Activated T-helper 17 cell treated with anti-CD3 and anti-CD28 coated beads, Interleukin-2, amount 50 U/mL, for 72 hours (primary cell): ENCODE measurements around the gene OR2AE1. TPM values are rescaled to one million over a fixed set of nuclear protein-coding genes. Genes with fewer than 3 reads are reported as not detected.
"Not testable (repeated sequence)": the region's sequence is repeated elsewhere in the genome, so short reads cannot be mapped to it uniquely, and the experiment has no call there.

Experiments used
- ATAC-seq: fragments of 150-1000 bp; cut with Tn5 transposase; replicated peaks from 2 replicates; pipeline ENCODE4 v1.10.0; 2021; ENCODE audit warnings: mild to moderate bottlenecking, moderate library complexity
- H3K27ac Mint-ChIP-seq: one replicate; pipeline ENCODE4 v1.8.0; 2022; ENCODE audit warnings: mixed read lengths
- H3K27me3 Mint-ChIP-seq: one replicate; pipeline ENCODE4 v1.8.0; 2022; ENCODE audit warnings: mixed read lengths
- H3K36me3 Mint-ChIP-seq: one replicate; pipeline ENCODE4 v1.8.0; 2022; ENCODE audit warnings: low read depth, mild to moderate bottlenecking, mixed read lengths
- H3K4me1 Mint-ChIP-seq: one replicate; pipeline ENCODE4 v1.8.0; 2022; ENCODE audit warnings: mixed read lengths
- H3K4me3 Mint-ChIP-seq: one replicate; pipeline ENCODE4 v1.8.0; 2022; ENCODE audit warnings: mild to moderate bottlenecking, mixed read lengths
- H3K9me3 Mint-ChIP-seq: one replicate; pipeline ENCODE4 v1.8.0; 2022; ENCODE audit warnings: mixed read lengths
- total RNA-seq, 2 donors: library from RNA; stranded (reverse); gene quantifications; one replicate each; pipeline ENCODE4 v1.2.3, GENCODE V29; 2022

OR2AE1 gene
- total RNA-seq, 2 donors from 2014 or later: 0.39 to 0.82 TPM

DNA sequence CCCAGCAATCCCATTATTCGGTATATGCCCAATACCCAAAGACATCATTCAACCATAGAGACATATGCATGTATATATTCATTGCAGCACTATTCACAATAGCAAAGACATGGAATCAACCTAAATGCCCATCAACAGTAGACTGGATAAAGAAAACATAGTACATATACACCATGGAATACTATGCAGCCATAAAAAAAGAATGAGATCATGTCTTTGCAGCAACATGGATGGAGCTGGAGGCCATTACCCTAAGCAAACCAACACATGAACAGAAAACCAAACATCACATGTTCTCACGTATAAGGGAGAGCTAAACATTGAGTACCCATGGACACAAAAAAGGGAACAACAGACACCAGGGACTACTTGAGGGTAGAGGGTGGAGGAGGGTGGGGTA, 13.5 kb upstream of the OR2AE1 start:
- not testable (repeated sequence) for H3K27ac Mint-ChIP-seq, ATAC-seq, H3K4me1 Mint-ChIP-seq, H3K4me3 Mint-ChIP-seq, H3K27me3 Mint-ChIP-seq, H3K9me3 Mint-ChIP-seq
- H3K36me3 Mint-ChIP-seq: peaks cover 42% of the 10 kb centered on the region

DNA sequence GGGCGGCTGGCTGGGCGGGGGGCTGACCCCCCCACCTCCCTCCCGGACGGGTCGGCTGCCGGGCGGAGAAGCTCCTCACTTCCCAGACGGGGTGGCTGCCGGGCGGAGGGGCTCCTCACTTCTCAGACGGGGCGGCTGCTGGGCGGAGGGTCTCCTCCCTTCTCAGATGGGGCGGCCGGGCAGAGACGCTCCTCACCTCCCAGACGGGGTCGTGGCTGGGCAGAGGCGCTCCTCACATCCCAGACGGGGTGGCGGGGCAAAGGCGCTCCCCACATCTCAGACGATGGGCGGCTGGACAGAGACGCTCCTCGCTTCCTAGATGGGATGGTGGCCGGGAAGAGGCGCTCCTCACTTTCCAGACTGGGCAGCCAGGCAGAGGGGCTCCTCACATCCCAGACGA, 11.5 kb upstream of the OR2AE1 start:
- H3K27ac Mint-ChIP-seq, ATAC-seq, H3K27me3 Mint-ChIP-seq, H3K4me1 Mint-ChIP-seq, H3K4me3 Mint-ChIP-seq, H3K9me3 Mint-ChIP-seq: not testable (repeated sequence)
- peaks cover 37% of the 10 kb centered on the region for H3K36me3 Mint-ChIP-seq

DNA sequence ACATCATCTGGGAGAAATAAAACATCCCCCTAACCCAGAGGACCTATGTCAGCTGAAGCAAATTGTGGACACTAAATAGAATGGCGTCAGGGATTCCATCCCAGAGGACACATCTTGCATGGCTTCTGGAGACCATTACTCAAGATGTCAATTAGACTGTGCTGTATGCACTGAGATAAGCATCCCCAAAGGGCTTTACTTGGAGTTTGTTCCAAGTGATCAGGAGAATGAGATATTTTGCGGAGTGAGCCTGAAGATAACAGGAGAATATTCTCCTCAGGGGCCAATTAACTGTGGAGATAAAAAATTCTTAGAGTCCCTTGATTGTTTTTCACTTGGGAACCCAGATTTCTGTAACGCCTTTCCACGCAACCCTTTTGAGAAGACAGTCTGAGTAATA, 4.5 kb upstream of the OR2AE1 start:
- H3K36me3 Mint-ChIP-seq: no peaks in the 10 kb centered on the region
- ATAC-seq: no peak
- H3K9me3 Mint-ChIP-seq: no peaks in the 10 kb centered on the region
- H3K4me1 Mint-ChIP-seq: no peaks in the 10 kb centered on the region
- H3K4me3 Mint-ChIP-seq: no peak overlapping the region
- no peak overlapping the region for H3K27ac Mint-ChIP-seq
- no peaks in the 10 kb centered on the region for H3K27me3 Mint-ChIP-seq

DNA sequence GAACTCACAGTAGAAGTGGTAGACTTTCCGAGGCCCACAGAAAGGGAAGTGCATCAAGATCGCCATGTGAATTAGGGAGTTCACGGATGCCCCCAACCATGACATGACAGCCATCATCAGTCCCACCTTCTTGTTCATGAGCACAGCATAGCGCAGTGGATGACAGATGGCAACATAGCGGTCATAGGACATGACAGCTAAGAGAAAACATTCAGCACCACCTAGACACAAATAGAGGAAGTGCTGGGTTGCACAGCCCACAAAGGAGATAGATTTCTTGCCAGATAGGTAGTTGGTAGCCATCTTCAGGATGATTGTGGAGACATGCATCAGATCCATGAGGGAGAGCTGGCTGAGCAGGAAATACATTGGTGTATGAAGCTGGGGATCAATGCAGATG, 342 bp downstream of the OR2AE1 start:
- H3K9me3 Mint-ChIP-seq: no peaks in the 10 kb centered on the region
- no peaks in the 10 kb centered on the region for H3K27me3 Mint-ChIP-seq
- H3K36me3 Mint-ChIP-seq: no peaks in the 10 kb centered on the region
- no peaks in the 10 kb centered on the region for H3K4me1 Mint-ChIP-seq
- no peak for ATAC-seq
- no peak overlapping the region for H3K27ac Mint-ChIP-seq
- H3K4me3 Mint-ChIP-seq: no peak overlapping the region

DNA sequence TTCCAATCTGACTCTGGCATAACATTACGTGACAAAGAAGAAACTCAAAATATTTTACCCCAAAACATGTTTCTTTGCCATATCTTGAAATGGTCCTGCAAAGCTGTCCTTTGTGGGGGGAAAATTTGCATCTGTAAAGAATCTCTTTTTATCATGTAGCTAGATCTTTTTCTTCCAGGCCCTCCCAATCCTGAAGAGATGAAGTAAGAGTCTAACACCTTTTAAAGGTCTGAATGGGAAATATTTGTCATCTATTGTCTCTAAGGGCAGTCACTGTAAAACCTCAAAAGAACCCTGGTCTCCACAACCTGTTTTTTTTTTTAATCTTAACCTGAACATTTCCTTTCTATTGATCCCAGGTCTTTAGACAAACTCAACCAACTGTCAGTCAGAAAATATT, 8.6 kb downstream of the OR2AE1 start:
- no peaks in the 10 kb centered on the region for H3K9me3 Mint-ChIP-seq
- no peaks in the 10 kb centered on the region for H3K4me1 Mint-ChIP-seq
- H3K36me3 Mint-ChIP-seq: no peaks in the 10 kb centered on the region
- peaks cover 17% of the 10 kb centered on the region for H3K27me3 Mint-ChIP-seq
- no peak overlapping the region for H3K27ac Mint-ChIP-seq
- no peak for ATAC-seq
- H3K4me3 Mint-ChIP-seq: no peak overlapping the region

DNA sequence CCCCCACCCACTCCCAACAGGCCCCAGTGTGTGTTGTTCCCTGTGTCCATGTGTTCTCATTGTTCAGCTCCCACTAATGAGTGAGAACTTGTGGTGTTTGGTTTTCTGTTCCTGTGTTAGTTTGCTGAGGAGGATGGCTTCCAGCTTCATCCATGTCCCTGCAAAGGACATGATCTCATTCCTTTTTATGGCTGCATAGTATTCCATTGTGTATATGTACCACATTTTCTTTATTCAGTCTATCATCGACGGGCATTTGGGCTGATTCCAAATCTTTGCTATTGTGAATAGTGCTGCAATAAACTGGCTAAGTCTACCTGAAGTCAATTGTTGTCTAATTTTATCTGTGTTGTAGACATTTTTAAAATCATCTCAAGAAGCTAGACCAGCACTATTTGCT, 9.4 kb downstream of the OR2AE1 start:
- H3K4me1 Mint-ChIP-seq, H3K27ac Mint-ChIP-seq, H3K4me3 Mint-ChIP-seq, H3K36me3 Mint-ChIP-seq, ATAC-seq, H3K9me3 Mint-ChIP-seq: not testable (repeated sequence)
- H3K27me3 Mint-ChIP-seq: peaks cover 17% of the 10 kb centered on the region

DNA sequence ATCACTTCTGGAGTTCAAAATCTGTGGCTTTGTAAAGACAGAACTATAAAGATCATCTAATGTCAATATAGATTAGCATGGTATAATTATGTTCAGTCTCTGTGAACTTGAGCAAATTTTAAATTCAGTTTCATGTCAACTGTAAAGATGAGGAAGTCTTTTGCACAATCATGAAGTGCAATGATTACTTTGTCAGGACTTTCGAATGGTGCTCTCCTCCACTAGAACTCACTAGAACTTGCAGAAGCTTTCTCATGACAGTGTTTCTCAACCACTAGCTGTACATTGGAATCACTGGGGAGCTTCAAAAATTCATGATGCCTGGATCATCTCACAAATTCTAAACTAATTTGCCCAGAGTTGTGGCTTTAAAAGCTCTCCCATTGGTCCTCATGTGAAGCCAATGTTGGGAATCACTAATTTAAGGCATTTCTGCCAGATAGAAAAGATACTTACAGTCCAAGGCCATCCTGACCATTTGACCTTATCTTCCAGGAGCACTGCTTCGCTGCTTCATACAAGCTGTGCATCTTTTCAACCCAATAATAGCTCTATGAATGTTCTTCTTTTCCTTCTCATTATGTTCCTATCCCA, 12.9 kb downstream of the OR2AE1 start:
- Mint-ChIP-seq H3K4me3 (no peak overlapping the region), H3K27me3 (peaks cover 20% of the 10 kb centered on the region), H3K27ac (no peak overlapping the region), H3K9me3 (no peaks in the 10 kb centered on the region), H3K36me3 (no peaks in the 10 kb centered on the region), H3K4me1 (no peaks in the 10 kb centered on the region)
- no peak for ATAC-seq

DNA sequence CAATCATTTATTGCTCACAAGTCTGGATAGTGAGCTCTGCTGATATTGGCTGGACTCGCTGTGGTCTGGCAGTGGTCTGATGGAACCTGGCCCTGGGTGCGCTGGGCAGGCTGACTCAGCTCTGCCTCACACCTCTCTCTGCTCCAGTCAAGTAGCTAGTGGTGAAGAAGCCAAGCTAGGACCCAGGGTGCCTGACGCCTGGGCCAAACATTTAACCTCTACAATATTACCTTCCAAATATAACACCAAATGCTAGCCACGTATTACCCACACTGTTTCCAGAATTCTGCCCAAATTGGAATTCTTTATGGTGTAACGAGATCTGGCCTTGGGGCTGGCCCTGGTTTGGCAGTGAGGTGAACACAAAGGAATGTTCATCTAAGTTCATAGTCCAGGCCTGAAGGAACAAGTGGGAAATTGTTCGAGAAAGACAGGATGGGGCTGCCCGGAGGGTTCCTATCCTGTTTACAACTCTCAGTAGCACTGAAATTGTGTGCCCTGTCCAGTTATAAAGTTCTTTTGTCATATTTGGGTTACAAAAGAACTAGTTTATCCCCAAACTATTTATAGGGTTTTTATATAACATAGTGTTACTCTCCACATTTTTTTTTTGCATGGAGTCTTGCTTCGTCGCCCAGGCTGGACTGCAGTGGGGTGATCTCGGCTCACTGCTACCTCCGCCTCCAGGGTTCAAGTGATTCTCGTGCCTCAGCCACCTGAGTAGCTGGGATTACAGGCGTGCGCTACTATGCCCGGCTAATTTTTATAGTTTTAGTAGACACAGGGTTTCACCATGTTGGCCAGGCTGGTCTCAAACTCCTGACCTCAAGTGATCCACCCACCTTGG, 16.3 kb downstream of the OR2AE1 start:
- Mint-ChIP-seq H3K27me3 (peaks cover 12% of the 10 kb centered on the region), H3K4me3 (no peak overlapping the region), H3K4me1 (no peaks in the 10 kb centered on the region), H3K9me3 (no peaks in the 10 kb centered on the region), H3K36me3 (no peaks in the 10 kb centered on the region), H3K27ac (no peak overlapping the region)
- ATAC-seq: no peak

DNA sequence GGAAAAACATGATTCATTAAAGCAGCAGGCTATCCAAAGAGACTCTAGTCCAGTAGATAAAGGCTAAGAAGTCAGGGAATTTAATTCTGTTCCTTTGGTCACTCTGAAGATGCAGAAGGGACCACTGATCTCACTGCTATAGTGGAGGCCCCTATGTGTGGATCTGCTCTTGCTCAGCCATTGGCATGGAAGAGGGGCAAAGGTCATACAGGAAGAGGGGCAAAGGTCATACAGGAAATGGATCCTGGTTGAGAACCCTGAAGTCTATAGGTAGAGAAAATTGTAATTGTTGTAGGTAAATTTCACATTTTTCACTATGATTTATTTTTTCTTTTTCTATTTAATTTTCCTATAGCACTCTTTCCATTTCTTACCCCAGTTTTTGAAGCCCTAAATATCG, 21.6 kb downstream of the OR2AE1 start:
- no peak overlapping the region for H3K4me3 Mint-ChIP-seq
- H3K36me3 Mint-ChIP-seq: no peaks in the 10 kb centered on the region
- H3K27me3 Mint-ChIP-seq: peaks cover 32% of the 10 kb centered on the region
- H3K9me3 Mint-ChIP-seq: no peaks in the 10 kb centered on the region
- H3K27ac Mint-ChIP-seq: no peak overlapping the region
- H3K4me1 Mint-ChIP-seq: no peaks in the 10 kb centered on the region
- ATAC-seq: no peak

DNA sequence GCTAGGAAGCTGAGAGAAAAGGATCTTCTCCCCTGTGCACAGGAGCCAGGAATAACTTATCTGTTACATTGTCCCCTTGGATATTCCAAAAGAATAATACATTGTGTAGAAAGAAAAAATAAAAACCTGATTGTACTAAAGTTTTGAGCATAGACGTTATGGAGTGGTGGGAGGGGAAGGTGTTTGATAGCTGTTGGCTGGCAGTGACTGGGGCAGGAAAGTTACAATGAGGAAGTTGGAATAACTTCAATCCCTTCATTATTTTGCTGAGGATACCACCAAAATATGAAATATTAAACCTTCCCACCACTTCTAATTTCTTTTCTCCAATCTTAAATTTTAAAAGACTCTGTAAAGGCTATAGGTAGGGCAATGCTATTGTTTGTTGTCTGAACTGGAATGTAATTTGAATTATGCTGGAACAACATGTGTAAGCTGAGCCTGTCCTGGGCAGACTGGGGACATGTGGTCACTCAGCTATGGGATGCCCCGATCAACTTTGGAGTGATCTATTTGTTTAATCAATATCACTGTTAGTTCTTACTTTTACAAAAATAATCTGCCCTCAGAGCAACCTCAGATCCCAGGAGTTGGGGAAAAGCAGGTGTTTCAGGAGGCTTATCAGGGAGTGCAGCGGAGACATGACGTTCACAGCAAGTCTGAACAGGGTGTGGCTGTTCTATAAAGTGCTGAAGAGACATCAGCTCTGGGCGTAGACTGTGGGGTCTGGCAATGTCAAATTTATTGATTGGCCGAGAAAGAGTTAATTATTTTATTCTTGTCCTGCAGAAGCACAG, 28.2 kb downstream of the OR2AE1 start:
- H3K4me3 Mint-ChIP-seq: no peak overlapping the region
- H3K27ac Mint-ChIP-seq: no peak overlapping the region
- ATAC-seq: no peak
- H3K4me1 Mint-ChIP-seq: no peaks in the 10 kb centered on the region
- H3K27me3 Mint-ChIP-seq: peaks cover 12% of the 10 kb centered on the region
- no peaks in the 10 kb centered on the region for H3K36me3 Mint-ChIP-seq
- no peaks in the 10 kb centered on the region for H3K9me3 Mint-ChIP-seq

DNA sequence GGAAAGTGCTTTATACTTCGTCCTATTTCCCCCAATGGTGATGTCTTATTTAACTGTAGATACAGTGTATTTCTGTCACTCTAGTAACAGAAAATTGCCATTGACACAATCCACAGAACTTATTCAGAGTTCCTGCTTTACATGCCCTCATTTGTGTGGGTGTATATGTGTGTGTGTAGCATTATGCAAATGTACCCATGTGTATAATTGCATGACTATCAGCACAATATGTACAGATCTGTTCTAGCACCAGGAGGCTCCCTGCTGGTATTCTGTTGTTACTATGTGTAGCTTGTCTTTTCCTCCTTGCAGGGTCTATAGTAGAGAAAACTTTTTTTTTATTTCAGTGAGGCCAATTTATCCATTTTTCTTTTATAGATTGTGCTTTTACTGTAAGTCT, 32.5 kb downstream of the OR2AE1 start:
- Mint-ChIP-seq H3K36me3 (no peaks in the 10 kb centered on the region), H3K9me3 (no peaks in the 10 kb centered on the region), H3K4me1 (no peaks in the 10 kb centered on the region), H3K27me3 (no peaks in the 10 kb centered on the region), H3K4me3 (no peak overlapping the region), H3K27ac (no peak overlapping the region)
- no peak for ATAC-seq

DNA sequence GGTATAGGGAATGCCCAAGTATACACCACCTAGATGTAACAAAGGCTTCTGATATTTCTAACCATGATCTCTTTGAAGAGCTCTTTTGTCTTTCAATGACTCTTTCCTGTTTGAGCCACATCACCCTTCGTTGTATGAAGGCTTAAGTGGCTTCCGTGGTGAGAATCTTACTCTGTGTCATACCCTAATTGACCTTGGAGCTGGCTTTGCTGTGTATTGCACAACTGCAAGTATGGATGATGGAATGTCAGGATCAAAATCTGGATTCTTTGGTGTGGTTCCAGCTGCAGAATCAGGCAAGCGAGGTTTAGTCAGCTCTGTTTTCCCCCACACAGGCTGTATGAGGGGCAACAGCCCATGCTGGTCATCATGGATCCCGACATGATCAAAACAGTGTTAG, 33.0 kb downstream of the OR2AE1 start:
- no peak for ATAC-seq
- no peaks in the 10 kb centered on the region for H3K36me3 Mint-ChIP-seq
- H3K27ac Mint-ChIP-seq: no peak overlapping the region
- H3K4me3 Mint-ChIP-seq: no peak overlapping the region
- H3K27me3 Mint-ChIP-seq: no peaks in the 10 kb centered on the region
- H3K9me3 Mint-ChIP-seq: no peaks in the 10 kb centered on the region
- no peaks in the 10 kb centered on the region for H3K4me1 Mint-ChIP-seq

DNA sequence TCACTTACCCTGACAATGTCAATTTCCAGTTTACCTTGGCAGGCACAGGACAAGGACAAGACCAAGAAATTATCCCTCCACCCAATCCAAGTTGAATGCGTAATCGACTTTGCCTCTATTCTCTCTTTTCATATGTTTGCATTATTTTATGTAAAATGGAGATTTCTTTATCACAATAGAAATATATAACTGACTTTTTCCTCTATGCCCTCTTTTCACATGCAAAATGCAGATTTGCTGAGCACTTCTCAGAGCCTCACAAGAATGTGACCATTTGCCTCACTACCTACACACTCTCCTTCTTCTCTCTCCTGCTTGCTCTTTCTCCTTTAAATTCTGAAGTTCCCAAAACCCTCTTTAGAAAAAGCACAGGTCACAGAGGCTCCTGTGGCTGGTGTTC, 33.9 kb downstream of the OR2AE1 start:
- ATAC-seq: no peak
- Mint-ChIP-seq H3K9me3 (no peaks in the 10 kb centered on the region), H3K36me3 (no peaks in the 10 kb centered on the region), H3K27ac (no peak overlapping the region), H3K4me1 (peaks cover 2% of the 10 kb centered on the region), H3K4me3 (no peak overlapping the region), H3K27me3 (no peaks in the 10 kb centered on the region)

DNA sequence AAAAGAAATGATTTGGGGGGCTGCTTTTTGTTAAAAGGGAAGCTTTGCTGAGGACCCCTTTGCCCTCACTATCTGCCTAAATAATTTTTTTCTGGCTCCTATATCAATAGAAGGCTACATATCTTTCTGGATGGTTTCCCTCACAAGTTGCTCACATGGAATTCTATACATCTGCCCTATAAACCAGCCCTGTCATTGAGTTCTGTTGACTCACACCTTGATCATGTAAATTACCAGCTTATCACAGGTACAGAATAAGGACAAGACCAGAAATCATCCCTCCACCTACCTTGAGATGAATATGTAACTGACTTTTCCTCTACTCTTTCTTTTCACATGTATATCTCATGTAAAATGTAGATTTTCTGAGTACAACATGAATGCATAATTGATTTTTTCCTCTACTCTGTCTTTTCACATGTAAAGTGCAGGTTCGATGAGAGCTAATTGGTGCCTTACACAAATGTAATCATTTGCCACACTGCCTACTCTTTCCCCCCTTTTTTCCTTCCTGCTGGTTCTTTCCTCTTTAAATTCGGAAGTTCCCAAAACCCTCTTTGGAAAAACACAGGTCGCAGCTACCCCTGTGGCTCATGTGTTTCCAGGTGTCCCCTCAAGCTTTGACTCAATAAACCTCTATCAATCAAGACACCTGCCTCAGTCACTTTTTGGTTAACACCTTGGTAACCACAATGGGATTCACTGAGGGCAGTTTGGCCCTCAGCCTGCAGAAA, 36.5 kb downstream of the OR2AE1 start:
- H3K27ac Mint-ChIP-seq: no peak overlapping the region

More for the DNA sequence above, 36.5 kb downstream of the OR2AE1 start:
- H3K4me3 Mint-ChIP-seq: no peak overlapping the region
- no peak for ATAC-seq
- no peaks in the 10 kb centered on the region for H3K27me3 Mint-ChIP-seq
- no peaks in the 10 kb centered on the region for H3K9me3 Mint-ChIP-seq
- H3K4me1 Mint-ChIP-seq: peaks cover 4% of the 10 kb centered on the region
- no peaks in the 10 kb centered on the region for H3K36me3 Mint-ChIP-seq
